GM21515 (cell line): Measurements from ENCODE around the gene EIF1.
"Not testable (repeated sequence)": the region's sequence is repeated elsewhere in the genome, so short reads cannot be mapped to it uniquely, and the experiment has no call there.

Source experiments
- ATAC-seq: cut with Tn5 transposase; IDR thresholded peaks from one replicate; pipeline ENCODE4 v1.9.1; 2021; ENCODE audit not compliant: unreplicated experiment

Gene EIF1

GRCh38 chr17:41697122-41697962 lies 8.7 kb downstream of the EIF1 start:
- ATAC-seq = no peak

DNA sequence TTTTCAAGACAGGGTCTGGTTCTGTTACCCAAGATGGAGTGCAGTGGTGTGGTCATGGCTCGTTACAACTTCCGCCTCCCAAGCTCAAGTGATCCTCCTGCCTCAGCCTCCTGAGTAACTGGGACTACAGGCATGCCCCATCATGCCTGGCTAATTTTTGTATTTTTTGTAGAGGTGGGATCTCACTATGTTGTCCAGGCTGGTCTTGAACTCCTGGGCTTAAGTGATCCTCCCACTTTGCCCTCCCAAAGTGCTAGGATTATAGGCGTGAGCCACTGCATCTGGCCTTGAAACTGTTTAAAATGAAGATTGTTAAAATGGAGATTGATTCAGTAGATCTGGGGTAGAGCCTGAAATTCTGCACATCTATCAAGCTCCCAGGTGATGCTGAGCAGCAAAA lies 12.2 kb downstream of the EIF1 start:
- not testable (repeated sequence) for ATAC-seq

DNA sequence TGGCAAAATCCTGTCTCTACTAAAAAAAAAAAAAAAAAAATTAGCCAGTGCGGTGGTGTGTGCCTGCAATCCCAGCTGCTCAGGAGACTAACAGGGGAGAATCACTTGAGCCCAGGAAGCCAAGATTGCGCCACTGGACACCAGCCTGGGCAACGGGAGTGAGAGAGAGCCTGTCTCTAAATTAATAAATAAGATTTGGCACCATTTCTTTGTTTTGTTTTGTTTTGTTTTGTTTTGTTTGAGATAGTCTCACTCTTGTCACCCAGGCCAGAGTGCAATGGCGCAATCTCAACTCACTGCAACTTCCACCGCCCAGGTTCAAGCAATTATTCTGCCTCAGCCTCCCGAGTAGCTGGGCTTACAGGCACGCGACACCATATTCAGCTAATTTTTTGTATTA lies 14.0 kb downstream of the EIF1 start:
- ATAC-seq = no peak

DNA sequence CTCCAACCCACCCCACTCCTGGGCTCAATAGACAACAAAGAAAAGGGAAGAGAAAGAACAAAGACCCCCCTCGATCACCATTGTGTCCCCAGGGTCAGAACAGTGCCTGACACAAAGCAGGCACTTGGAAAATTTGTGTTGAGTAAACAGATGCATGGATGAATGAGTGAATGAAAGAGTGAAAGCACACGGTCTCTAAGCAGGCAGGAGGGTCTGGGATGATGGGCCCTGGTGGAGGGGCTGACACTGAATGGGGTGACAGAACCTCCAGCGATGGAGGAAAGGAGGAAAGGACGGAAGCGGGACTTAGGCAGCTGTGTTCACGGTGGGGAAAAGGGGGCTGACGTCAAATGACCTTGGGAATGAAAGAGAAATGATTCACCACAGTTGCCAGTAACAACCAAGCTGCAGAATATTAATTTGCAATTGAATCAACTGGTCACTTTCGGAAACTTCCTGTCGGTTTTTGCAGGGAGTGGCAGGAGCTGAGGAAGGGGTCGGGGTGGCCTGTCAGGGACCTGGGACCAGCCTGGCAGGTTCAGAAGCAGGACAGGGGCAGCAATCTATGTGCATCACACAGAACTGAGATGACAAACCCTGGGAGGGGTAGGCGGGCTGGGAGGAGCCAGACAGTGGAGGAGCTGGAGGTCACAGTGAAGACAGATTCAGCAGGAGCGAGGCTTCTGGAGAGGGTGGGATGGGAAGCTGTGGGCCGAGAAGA lies 16.7 kb downstream of the EIF1 start:
- ATAC-seq = no peak

GRCh38 chr17:41707803-41708669 lies 19.4 kb downstream of the EIF1 start:
- no peak for ATAC-seq

- no peak for ATAC-seq
Measured at GRCh38 chr17:41710472-41711090, 21.9 kb downstream of the EIF1 start.

DNA sequence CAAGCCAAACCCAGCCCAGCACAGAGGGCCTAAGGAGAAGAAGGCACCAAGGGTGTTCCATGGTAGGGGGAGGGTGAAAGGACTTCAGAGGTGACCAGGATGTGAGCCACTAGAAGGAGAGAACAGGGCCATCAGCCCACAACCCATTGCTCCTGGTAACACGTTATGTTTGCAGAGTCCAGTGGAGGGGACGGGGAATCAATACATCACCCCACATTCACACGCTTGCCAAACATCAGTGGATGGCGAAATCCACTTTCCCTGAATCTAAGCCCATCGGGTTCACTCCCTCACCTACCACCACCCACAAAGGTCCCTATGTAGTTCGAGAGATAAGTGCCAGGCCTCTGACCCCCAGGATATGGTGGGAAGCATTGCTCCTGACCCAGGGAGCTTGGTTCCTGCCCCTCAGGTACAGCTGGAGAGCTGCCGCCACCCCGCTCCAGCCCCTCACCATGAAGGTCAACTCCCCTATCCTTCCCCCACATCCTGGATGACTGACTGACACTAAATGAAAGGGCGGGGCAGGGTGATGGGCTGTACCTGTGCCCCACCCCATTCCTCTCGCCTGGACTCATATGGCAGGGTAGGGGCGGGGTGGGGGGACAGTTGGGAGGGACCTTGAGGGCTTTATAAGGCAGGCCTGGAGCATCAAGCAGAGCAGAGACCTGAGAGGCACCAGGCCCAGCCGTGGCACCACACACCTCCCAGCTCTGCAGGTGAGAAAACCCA lies 23.1 kb downstream of the EIF1 start, which contains the start of gene GAST:
Gene GAST, plus strand, starts transcription at position 663 of the 732 bp plus-strand sequence. CDS start 3,106 bp downstream, outside the sequence.
- ATAC-seq = no peak

- no peak for ATAC-seq
Measured at GRCh38 chr17:41717408-41718286, 29.0 kb downstream of the EIF1 start.

DNA sequence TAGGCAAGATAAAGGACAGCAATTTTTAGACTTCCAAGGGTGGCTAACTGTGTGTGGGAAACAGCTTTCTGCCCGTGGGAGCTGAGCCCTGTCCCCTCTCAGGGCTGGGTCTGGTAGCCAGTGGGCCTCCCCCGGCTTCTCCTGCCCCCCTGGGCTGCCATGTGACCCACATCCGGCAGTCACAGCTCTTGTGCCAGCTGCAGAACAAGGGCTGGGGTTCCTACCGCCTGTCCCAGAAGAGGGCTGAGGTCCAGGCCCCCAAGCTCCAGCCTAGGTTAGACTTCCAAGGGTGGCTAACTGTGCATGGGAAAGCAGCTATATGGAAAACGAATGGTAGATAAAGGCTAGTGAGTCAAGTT lies 29.6 kb downstream of the EIF1 start:
- ATAC-seq = no peak

DNA sequence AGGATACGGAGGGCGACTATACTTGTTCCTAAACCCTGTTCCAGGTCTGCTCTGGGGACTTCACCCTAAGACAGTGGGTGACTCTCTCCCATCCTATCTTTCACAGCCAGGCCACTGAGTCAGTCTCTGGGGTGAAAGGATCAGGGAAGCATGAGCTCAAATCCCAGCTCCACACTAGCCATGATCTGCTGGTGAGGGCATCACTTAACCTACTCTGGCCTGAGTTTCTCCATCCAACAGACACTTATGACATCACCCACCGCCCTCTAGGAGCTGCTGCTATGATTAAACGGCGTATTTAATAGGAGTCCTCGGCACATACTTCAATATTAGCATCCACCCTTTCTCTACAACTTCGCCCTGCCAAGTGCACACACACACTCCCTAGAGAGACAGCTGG lies 33.5 kb downstream of the EIF1 start:
- no peak for ATAC-seq

DNA sequence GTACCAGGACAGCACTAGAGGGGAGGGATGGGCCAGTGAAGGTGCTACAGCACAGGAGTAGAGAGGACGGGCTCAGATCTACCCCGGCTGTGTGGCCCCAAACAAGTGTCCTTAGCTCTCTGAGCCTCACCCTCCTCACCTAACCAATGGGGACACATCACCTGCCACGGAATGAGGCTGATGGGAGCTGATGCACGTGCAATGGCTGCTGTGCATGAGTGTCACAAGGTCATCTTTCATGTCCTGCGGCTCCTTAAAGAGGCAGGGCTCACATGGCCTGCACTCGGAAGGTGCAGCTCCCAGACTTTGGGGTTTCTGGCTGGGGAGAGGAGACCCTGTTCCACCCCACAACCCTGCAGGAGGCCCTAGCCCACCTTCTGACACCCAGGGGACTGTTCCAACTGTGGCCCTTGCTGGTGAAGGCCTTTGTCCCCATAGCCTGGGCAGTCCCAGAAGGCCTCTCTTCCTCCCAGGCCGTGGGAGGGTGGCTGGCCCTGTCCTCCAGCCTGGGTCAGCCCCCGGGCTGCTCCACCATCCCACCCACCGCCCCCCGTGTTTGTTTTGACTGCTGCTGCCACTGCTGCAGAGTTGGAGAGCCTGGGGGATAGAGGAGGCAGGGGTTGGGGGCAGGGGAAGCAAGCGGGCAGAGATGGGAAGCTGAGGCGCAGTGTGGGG lies 35.3 kb downstream of the EIF1 start:
- ATAC-seq = no peak

DNA sequence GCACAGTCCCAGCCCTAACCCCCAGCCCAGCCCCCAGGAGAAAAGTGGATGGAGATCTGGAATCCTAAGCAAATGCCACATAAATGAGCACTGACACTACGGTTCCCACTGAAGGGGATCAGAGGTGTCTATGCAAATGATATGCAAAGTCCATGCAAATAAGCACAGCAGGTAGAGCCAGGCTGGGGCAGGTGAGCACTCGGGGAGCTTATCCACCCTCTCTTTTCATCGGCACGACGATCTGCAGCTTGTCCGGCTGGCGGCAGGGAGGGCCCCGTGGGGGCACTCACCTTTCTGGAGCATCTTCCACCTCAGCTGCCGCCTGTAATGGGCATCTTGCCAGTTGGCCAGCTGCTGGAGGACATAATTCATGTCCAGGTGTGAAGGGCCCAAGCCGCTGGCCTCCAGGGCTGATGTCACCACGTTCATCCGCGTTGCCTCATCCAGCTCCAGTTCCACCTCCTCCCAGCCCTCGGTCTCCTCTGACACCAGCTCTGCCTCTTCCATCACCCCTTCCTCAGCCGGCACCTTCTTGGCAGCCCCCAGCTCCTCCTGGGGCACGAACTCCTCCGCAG lies 35.9 kb downstream of the EIF1 start:
- ATAC-seq = no peak

DNA sequence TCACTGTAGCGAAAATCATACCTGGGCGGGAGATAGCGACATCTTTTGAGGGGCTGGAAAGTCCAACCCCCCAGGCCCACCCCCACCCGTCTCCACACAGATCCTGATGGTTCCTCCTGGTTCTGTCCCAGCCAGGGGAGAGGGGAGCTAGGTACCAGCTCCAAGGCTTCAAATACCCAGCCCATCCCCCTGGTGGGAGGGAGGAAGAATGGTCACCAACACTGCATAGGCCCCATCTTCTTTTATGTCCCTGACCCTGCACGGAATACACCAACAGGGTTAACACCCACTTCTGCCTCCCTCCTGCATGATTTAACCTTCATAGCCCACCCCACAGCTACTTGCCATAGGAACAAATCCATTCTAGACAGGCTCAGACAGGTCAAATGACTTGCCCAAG lies 36.4 kb downstream of the EIF1 start:
- no peak for ATAC-seq

- no peak for ATAC-seq
Measured at GRCh38 chr17:41728056-41728455, 39.4 kb downstream of the EIF1 start.

- no peak for ATAC-seq
Measured at GRCh38 chr17:41730479-41730878, 41.8 kb downstream of the EIF1 start.

- no peak for ATAC-seq
Measured at GRCh38 chr17:41731836-41732235, 43.2 kb downstream of the EIF1 start.

- ATAC-seq = no peak
Measured at GRCh38 chr17:41733348-41734138, 44.9 kb downstream of the EIF1 start.
